GM19035 (cell line): ENCODE results near the gene DCAF8.

Source experiments
- ATAC-seq: cut with Tn5 transposase; IDR thresholded peaks from one replicate; pipeline ENCODE4 v1.9.1; 2021; ENCODE audit not compliant: unreplicated experiment

DCAF8 gene

DNA sequence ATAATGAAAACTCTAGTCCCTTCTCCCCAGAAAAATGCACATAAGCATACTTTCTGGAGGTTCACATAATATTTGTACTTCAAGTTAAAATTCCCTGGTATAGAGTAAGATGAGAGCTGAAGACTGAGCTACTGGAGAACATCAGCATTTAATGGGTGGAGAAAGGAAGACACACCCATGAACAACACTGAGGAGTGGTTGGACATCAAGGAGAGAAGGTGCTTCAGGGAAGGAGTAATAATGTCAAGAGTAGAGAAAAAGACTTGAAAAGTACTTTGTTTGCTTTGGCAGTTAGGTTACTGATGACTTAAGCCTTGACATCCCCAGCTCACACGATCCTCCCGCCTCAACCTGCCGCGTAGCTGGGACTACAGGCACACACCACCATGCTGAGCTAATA, 35.3 kb downstream of the DCAF8 start:
- ATAC-seq: no peak

DNA sequence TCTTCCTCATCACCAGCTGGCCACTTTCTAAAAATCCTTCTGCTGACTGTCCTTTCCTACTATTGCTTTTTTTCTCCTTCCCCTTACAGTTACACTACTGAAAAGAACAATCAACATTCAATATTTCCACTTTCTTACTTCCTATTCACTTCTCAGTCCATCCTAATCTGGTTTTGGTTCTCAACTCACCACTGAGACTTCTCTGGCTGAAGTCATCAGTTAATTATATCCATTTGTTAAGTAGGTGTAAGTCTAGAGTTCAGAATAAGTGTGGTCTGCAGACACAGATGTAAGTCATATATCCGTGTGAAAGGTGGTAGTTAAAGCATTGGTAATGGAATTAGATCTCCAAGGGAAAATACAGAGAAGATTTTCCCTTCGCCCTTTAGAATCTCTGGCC, 35.7 kb downstream of the DCAF8 start:
- no peak for ATAC-seq

DNA sequence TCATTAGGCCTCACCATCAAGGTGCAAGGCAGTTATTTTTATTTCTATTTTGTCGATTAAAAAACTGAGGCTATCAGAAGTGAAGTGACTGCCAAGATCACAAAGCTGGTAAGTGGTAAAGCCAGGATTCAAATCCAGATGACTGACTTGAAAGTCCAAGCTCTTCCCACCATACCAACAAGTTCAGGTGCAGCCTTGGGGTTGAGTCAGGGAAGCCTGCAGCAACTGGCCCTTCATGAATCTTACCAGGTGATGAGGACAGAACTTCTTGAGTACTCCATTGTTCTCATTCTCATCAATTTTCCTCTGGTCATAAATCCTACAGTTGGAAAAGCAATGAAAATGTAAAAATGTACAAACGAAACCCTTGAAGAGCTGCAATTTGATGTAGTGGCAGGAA, 37.0 kb downstream of the DCAF8 start:
- ATAC-seq: no peak

DNA sequence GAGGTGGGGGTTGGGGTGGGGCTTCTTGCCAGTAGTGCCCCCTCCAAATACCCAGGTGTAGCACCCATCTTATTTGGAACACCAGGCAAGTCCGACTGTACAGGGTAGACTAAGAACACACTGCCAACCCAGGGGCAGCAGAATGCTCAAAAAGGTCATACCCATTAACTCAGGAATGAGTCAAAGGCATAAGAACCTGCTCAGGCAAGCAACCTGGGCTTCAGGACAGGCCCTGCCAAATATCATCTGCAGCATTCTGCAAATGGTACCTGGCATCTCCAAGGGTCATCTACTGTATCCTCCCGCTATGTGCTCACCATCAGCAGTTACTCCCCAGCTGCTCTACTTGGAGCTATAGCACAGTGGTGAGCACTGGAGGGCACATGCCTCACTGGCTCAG, 37.7 kb downstream of the DCAF8 start:
- no peak for ATAC-seq

DNA sequence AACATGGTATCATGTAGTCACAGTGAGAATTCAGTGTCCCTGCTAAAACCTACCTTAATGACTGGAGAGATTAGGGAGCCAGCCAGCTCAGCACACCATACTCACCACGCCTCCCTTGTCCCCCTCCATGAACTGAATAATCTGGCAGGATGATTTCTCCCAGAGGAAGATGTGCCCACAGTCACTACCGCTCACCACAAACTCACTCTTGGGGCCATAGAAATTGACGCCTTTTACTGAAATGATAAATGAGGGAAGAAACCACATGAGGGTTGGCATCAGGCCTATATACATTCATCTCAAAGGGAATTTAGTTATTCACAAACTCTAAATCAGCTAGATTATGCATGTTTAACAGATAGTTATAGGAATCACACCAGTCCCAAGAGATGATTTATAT, 39.8 kb downstream of the DCAF8 start:
- ATAC-seq: no peak

DNA sequence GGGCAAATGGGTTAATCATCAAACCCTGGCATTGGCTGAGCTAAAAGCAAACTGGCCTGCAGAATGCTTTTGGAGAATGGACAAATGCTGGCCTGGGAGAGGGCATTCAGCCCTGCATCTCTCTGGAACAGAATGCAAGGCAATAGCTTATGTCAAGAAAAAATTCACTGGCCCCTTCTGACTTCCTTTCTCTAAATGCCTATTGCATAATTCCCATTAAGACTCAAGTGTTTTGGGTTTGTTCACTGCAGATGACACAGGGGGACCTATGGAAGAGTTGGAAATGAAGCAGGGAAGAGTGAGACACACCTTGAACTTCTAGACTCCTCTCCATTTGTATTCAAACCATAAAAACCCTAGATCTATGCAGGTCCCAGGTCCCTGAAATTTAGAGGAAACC, 41.3 kb downstream of the DCAF8 start:
- no peak for ATAC-seq

DNA sequence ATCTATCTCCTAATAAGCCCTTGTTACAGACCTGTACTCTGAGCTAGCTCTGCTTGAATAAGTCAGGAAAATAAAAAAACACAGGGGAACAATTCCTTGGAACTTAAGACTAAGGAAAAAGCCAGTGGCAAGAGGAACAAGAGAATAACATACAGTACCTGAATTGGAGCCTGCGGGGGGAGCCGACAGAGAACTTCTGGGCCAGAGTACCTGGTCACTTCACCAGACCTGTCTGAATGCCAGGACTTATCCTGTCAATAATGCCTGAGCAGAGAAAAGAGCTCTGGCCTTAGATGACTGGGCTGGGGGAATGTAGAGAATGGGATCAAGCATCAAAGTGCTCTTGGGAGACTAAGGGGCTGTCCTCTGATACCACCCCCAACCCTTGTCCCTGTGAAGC, 42.0 kb downstream of the DCAF8 start:
- ATAC-seq: no peak

DNA sequence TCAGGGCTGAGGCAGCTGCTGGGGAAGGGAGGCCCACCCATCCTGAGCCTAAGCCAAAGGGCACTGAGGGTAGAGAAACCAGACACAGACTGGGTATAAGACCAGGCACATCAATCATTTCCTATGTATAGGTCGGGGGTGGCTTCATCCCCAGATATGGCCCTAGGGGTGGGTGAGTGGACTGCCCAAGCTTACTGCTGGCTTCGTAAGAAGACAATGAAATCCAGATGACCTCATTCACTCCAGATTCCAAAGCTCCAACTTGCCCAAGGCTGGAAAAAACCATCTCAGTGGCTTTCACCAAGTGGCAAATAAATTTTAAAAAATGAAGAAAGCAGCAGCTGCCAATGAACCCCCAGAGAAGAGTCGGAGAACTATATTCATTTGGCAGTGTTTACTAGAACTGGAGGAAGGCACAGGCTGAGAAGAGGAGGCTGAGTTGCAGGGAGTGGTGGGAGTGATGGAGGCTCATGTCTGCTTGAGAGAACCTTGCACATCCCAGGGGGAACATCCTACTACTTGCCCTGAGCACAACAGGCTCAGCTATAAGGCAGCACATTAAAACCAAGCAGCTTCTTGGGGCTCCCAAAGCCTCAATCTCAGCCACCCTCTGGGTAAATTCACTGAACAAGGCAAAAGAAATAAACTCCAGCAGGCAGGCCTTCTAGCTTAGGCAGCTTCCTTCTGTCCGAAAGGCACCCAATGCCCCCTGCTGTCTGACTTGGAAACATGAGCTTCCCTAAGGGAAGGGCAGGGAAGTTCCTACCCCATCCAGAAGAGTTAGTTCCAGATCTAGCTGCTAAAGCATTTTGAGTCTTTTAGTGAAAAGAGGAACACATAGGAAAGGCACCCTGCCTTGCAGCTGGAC, 43.1 kb downstream of the DCAF8 start:
- no peak for ATAC-seq

DNA sequence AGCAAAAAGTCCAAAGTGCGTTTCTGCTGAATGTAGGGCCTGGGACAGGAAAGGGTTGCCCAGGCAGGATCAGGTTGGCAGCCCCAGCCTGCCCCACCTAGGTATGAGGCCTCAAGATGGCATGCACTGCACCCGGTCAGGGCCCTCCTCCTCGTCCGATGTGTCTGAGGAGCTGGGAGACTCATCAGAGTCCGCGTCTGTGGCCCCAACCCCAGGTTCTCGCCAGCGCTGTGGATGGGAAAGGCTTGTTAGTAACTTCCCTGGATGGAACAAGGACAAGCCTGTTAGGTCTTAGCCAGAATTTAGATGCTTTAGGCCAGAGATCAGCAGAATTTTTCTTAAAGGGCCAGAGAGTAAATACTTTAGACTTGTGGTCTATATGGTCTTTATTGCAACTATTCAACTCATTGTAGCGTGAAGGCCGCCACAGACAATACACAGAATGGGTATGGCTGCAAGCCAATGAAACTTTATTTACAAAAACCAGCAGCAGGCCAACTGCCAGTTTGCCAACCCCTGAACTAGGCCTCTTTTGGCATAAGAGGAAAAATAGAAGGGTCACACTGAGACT, 44.8 kb downstream of the DCAF8 start:
- no peak for ATAC-seq

DNA sequence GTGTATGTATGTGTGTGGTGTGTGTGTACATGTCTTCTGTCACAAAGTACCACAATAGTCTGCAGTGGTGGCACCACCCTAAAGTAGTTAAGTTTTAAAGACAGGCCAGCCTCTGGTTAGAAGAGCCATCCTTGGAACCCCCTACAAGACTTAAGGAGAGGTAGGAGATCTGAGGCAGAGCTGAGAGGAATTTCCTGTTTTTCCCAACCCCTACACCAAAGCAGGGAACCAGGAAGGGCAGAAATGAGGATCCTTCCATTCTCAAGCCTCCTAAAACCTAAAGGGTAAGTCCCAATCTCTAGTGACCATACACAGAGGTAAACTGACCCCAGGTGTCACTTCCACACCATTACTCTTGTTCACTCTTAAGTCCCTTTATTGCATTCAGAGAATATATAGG, 46.0 kb downstream of the DCAF8 start:
- no peak for ATAC-seq

DNA sequence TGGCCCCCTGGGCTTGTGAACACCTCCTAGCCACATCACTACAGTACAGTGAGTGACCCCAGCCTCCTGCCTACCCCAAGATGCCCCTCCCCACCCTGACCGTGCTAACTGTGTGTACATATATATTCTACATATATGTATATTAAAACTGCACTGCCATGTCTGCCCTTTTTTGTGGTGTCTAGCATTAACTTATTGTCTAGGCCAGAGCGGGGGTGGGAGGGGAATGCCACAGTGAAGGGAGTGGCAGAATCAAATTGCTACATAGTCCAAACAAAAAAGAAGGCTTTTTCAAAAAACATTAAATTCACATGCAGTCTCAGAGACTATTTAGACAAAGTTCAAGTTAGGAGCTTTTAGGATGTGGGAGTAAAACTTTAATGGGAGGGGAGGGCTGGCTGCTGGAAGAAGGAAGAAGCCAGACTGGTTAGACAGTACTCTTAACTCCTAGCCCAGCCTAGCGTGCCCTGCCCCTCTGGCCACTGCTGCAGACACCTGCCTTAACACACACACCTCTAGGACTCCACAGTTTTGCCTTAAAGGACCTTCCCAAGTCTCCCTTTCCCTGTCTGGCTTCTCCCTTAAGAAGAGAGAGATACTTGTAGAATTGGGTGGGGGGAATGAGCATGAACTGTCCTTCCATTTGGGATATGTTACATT, 47.7 kb downstream of the DCAF8 start:
- ATAC-seq: no peak

DNA sequence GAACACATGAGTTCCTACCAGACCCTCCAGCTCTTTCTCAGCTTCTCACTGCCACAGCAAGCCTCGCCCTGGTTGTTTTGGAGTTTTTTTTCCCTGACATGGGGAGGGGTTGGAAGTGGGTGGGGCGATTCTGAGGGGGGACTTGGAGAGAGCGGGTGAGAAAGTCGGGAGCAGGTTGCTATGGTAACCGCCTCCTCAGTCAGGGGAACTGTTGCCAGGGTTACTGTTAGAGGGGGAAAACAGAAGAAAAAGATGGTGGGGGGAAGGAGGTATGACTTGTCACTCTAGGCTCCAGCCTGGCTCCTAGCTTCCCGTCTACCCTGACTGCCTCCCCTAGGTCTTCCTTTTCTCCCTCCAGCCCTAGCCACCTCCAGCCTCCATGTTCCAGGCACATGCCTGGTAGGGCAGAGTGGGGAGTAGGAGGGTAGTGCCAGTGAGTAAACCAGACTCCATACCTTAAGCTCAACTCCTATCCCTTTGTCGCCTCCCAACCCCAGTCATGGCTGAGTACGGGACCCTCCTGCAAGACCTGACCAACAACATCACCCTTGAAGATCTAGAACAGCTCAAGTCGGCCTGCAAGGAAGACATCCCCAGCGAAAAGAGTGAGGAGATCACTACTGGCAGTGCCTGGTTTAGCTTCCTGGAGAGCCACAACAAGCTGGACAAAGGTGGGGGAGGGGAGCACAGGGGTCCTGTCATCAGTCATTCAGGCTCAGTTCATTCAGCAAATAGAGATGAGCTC, 51.1 kb downstream of the DCAF8 start:
- no peak for ATAC-seq

DNA sequence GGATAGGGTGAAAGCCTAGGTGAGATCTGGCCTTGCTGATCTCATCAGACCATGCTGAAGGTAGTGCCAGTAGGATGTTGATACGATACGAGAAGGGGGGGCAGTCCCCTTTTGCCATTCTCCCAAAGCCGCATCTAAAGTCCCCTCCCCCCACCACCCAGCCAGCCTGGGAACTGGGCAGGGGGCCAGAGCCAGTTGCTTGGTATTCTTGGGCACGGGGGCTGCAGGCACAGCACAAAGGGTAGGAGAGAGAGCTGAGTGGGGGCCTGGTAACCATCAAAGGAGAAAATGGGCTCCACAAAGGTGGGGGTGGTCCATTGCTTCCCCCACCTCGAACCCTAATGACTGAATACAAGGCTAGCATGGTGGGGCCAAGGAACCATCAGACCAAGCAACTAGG, 51.8 kb downstream of the DCAF8 start:
- ATAC-seq: no peak

DNA sequence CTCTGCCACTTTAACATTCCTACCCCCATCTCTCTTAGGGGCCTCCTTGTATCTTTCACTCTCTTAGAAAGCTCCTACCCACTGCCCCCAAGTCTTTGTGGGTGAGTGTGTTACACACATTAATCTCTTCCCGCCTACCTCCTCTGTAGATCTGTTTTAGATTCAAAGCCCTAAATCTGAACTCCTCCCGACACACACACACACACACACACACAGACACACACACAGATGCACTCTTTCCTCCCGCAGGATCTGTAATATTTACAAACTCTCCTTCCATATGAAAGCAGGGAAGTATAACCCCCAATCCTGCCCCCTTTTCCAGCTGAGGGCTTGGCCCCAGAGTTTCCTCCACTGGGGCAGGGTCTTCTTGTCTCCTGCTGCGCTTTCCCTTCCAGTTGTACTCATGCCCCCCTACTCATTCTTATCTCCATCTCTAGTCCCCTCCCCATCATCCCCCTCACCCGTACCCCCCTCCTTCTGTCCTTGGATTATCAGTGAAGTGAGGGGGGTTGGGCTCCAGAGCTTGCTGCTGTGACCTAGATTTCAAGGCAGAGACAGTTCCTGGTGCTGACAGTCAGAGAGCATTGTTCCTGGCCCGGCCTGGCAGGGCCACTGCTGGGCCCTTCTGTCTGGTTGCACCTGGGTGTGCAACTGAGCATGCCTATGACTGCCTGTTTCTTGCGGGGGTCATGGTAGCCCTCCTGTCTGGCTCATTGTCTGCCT, 52.9 kb downstream of the DCAF8 start:
- no peak for ATAC-seq

DNA sequence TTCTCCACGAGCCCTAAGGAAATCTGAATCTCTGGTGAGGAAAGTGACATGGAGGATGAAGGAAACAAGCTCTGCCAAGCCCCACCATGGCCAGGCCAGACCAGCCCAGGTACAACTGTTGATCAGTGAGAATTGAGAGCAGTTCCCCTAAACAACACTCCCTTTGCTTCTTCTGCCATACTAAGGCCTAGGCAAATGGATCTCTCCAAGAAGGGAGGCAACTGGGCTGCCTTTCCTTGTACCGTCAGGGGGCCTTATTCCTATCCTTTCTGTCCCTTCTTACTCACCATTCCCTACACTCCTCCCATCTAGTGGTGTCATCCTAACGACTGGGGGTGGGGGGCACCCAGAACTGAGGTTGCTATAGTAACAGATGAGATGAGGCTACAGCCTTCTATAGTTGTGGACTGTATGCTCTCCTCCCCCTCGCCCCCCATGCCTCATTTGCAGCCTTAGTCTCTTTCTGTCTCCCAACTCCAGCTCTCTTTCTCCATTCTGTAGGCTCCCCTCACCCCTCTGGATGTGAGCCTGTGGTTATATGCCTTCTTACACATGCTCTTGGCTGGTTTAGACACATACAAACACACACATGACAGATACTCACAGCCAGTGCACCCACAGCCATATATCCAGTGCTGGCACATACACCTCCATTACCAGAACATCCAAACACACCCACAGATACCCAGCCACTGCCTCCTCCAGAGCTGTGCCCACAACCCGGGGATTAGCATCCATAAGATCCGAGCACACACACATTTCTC, 53.6 kb downstream of the DCAF8 start:
- ATAC-seq: no peak

DNA sequence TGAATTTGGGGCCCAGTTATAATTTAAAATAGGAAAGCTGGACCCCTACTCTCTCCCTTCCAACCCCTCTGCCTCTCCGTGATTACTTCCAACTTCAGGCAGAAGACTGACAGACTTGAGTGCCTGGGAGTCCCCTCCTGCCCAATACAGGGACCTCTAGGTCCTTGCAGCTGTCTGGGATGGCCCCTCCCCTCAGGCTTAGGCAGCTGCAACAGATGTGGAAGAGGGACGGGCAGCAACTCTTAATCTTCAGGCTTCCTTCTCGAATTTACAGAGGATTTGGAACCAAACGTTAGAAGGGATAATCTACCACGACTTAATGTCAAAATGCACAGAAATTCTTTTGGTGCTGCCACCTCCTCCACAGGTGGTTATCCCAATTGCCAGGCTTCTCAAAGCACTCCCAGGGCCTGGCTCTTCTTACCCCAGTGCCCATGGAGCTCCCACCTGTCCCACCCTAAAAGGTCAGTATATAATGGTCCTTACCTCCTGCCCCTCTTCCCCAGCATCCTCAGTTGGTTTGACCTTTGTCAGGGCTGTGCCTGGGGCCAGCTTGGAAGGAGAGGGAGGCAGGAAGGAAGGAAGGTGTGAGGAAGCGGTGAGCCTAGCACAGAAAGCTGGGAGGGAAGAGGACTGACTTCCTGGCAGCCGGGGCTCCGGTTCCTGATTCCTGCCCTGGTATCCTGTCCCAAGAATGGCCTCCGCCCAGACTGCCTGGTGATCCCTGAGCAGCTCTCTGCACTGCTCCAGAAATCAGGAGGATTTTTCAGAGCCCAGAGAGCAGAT, 54.4 kb downstream of the DCAF8 start:
- ATAC-seq: no peak

DNA sequence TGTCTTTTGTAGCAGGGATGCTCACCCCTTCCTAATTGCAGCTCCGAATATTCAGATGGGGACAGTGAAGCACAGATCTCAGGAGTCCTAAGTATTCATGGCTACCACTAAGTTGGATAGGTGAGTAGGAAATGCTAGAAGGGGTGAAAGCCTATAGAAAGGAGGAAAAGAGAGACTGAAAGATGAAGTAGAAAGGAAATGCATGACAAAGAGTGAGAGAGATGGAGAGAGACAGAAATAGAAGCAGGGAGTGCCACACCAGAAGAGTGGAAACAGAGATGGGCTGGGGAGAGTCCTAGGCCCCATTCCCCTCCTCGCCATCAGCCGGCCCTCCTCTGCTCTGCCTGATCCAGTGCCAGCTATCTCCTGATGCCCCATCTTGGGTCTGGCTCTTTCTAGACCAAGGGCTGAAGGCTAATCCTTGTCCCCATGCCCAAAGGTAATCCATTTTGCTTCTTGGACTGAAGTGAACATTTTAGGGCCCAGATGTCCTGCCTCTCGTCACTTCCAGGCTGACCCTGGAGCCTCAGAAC, 55.2 kb downstream of the DCAF8 start:
- ATAC-seq: no peak

DNA sequence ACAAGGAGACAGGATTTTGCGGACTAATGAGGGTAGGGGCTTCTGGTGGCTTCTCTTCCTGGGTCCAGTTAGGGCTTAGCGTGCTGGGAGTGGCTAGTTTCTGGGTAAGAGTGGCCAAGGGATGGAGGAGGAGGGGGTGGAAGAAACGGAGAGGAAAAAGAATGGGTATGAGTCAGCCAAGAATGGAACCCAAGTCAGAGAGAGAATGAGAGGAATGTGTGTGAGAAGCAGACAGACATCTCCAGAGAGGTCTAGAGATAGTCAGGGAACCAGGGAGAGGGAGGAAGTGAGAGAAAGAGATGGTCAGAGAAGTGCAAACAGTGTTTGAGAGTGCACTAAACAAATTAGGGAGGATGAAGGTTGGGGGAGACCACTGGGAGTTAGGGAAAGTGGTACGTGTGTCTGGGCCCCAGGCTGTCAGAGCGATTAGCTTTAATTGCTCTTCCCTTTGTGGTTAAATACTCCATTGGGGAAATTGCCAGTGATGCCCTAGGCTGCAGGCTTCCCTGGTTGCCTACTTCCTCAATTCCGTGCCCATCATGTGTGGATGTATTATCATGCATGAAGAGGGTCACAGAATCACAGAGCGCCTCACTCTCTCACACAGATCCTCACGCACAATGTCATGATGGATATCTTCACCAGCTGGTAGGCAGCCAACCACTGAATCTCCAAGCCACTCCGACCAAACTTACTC, 55.8 kb downstream of the DCAF8 start:
- no peak for ATAC-seq

DNA sequence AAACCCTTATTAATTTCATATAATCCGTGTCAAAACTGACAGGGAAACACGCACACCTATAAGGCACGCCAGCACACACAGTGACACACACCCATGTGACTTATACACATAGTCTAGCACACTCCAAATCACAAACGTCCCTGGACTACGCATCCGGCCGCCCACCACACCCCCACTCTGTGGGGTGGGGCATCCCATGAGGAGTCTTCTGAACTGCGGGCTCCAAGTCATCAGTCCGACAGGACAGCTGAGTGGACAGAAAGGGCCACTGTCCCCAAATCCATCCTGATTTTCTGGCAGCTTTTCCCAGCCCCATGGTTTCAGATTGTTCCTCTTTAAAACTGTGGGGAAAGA, 56.3 kb downstream of the DCAF8 start:
- ATAC-seq: no peak
